Memory B cell (primary cell): Measurements from ENCODE around the gene PITPNM3.

Source experiments
- ATAC-seq: fragments of 150-1000 bp; cut with Tn5 transposase; 2 replicates; pipeline ENCODE4 v1.10.0; 2021; ENCODE audit warnings: low read depth, mild to moderate bottlenecking, moderate library complexity
- DNase-seq, 2 donors: peaks; one replicate each; pipeline ENCODE4 v3.0.0; 2022; ENCODE audit warnings: low spot score in 2 of 2
- H3K27ac Mint-ChIP-seq: one replicate; pipeline ENCODE4 v1.8.0; 2022; ENCODE audit warnings: mild to moderate bottlenecking, moderate library complexity, mixed read lengths
- H3K27me3 Mint-ChIP-seq: one replicate; pipeline ENCODE4 v1.8.0; 2022; ENCODE audit warnings: mixed read lengths
- H3K36me3 Mint-ChIP-seq: one replicate; pipeline ENCODE4 v1.8.0; 2022; ENCODE audit warnings: mild to moderate bottlenecking, mixed read lengths
- H3K4me1 Mint-ChIP-seq: one replicate; pipeline ENCODE4 v1.8.0; 2022; ENCODE audit warnings: mixed read lengths
- H3K4me3 Mint-ChIP-seq: one replicate; pipeline ENCODE4 v1.8.0; 2022; ENCODE audit warnings: mild to moderate bottlenecking, moderate library complexity, mixed read lengths
- H3K9me3 Mint-ChIP-seq: one replicate; pipeline ENCODE4 v1.8.0; 2022; ENCODE audit warnings: mixed read lengths

The PITPNM3 gene

DNA sequence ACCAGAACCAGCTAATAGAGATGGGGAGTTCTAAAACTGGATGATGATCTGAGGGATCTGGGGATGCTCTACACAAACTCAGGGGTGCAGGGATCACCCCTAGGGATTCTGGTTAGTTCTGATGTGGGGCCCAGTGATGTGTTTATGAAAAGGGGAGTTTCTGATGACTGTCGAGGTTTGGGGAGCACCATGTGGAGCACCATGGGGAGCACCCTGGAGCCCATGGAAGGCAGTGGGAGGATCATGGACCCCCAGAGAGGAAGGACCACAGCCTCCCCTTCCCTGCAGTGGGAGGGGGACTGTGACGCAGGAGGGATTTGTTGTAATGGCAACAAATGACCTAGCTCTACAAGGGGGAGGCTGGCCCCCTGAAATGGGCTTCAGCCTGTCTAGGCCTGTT lies 93.7 kb downstream of the PITPNM3 start:
- ATAC-seq (no peak), DNase-seq (no peak)
- Mint-ChIP-seq H3K27me3 (peaks cover 7% of the 10 kb centered on the region), H3K36me3 (peaks cover 1% of the 10 kb centered on the region), H3K9me3 (no peaks in the 10 kb centered on the region), H3K4me1 (no peaks in the 10 kb centered on the region), H3K27ac (no peak overlapping the region), H3K4me3 (no peak overlapping the region)

DNA sequence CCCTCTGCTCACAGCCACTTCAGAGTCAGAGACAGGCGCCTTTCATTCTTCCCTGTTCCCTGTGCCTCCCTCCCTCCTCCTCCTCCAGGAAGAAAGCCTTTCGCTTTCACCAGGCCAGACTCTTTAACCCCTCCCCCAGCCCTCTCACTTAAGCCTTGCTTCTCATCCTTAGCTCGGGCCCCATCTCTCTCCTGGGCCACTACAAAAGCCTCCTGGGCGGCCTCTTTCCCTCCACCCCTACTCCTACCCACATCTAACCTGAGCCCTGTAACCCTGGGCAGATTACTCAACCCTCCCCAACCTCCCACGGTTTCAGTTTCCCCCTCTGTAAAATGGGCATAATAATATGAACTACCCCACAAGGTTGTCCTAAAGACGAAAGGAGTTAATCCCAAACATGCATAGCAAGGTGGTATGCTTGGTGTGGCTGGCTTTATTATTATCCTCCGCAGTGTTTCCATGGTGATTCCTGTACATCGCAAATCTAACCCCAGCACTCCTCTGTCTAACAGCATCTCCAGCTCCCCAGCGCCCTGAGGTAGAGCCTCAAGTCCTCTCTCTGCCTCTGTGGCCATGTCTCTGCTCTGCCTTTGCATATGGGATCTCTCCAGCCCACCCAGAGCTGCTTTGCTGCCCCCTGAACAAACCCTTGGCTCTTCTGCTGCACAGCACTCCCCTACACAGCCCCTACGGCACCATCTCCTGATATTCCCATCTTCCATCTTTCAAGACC lies 94.4 kb downstream of the PITPNM3 start:
- Mint-ChIP-seq H3K27ac (no peak overlapping the region), H3K27me3 (peaks cover 7% of the 10 kb centered on the region)
- no peak for ATAC-seq

DNA sequence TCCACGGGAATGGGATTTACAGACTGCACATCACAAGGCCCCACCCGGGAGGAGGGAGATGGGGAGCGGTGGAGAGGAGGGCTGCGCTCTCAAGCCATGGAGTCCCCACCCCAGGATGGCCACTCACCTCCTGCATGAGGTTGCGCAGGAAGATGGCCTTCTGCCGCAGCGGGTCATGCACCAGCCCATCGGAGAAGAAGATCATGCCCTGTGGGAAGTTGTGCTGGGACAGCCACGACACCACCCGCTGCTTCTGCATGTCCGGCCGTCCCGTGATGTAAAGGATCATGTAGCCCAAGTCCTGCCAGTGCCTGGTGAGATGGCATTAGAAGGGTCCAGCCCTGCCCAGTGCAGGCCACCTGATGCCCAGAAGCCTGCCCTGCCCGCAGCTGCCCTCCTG lies 95.1 kb downstream of the PITPNM3 start:
- Mint-ChIP-seq H3K9me3 (no peaks in the 10 kb centered on the region), H3K27me3 (peaks cover 7% of the 10 kb centered on the region), H3K36me3 (no peaks in the 10 kb centered on the region), H3K27ac (no peak overlapping the region), H3K4me1 (peaks cover 9% of the 10 kb centered on the region), H3K4me3 (no peak overlapping the region)
- ATAC-seq (no peak), DNase-seq (no peak)

More for the DNA sequence above, 94.4 kb downstream of the PITPNM3 start:
- Mint-ChIP-seq H3K9me3 (no peaks in the 10 kb centered on the region), H3K4me3 (no peak overlapping the region), H3K4me1 (peaks cover 3% of the 10 kb centered on the region), H3K36me3 (peaks cover 1% of the 10 kb centered on the region)
- DNase-seq: no peak

DNA sequence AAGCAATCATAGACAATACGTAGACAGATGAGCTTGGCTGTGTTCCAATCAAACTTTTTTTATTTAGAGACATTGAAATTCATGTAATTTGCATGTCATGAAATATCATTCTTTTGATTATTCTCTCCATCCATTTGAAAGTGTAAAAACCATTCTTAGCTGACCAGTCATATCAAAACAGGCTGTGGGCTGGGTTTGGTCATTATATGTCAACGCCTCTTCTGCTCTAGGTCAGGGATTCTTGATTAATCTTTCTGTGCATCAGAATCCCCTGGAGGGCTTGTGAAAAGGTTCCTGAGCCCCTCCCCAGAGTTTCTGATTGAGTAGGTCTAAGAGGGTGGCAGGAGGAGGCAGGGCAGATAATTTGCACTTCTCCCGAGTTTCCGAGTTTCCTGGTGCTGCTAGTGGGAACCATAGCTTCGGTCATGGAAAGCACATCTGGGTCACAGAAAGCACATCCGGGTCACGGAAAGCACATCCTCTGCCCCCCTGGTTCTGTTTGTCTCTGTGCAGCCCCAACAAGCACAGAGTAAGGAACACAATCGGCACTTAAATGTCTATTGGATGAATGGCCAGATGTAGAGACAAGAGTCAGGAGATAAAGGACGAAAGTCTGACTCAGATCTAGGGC lies 95.7 kb downstream of the PITPNM3 start:
- H3K27ac Mint-ChIP-seq: no peak overlapping the region
- no peaks in the 10 kb centered on the region for H3K9me3 Mint-ChIP-seq
- no peak overlapping the region for H3K4me3 Mint-ChIP-seq
- peaks cover 9% of the 10 kb centered on the region for H3K4me1 Mint-ChIP-seq
- DNase-seq (no peak), ATAC-seq (no peak)
- H3K27me3 Mint-ChIP-seq: peaks cover 3% of the 10 kb centered on the region
- H3K36me3 Mint-ChIP-seq: no peaks in the 10 kb centered on the region

DNA sequence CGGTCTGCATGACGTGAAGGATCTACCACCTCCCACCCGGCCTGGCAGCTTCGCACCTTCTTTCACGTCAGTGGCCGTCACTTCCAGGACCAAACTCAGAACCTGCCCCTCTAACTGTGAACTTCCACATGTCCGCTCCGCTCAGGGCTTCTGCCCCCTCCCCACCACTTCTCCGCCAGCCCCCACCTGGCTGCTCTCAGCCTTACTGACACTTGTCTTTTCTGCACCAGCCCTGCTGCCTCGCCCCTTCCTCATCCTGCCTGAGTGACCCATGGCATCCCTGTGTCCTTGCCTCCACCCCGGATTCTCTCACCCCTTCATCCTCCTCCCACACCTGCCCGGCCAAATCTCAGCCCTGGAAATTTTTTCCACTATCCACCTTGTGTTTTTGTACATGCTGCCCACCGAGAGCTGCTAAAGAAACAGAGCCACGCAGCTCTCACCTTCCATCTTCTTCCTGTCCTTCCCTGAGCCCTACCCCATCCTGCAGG lies 97.8 kb downstream of the PITPNM3 start:
- Mint-ChIP-seq H3K4me3 (no peak overlapping the region), H3K27ac (no peak overlapping the region), H3K27me3 (peaks cover 1% of the 10 kb centered on the region), H3K36me3 (no peaks in the 10 kb centered on the region), H3K4me1 (peaks cover 17% of the 10 kb centered on the region), H3K9me3 (no peaks in the 10 kb centered on the region)
- ATAC-seq (no peak), DNase-seq (no peak)

DNA sequence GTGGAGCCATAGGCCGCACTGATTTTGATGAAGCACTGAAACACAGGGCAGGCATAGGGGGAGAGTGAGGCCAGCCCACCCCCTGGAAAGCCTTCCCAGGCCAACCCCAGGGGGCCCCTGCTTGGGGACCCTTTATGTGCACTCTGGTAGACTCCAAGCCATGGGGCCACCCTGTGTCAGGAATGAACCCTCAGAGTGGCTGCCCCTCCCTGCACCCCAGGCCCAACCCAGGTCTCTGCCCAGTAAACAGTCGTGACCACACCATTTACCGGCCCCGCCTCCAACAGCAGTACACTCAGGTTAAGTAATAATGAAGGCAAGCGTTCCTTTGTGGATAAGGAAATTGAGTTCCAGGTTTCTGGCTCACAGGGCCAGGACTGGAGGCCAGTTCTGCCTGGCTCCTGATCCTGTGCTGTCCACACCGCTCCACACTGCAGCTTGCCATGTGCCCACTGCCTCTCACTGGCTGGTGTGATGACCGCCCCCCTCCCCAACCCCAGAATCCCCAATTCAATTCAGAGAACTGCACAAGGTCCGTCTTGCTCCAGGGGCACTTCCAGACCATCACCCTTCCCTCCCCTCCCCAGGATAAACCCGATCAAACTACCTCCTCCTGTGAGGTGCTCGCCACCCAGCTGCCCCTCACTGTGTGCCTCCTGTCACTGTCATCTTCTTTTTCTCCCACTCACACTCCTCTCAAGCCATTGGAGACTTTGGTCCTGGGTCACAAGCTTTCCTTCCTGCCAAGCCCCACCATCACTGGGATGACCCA lies 98.5 kb downstream of the PITPNM3 start:
- H3K4me1 Mint-ChIP-seq: peaks cover 23% of the 10 kb centered on the region
- no peak overlapping the region for H3K4me3 Mint-ChIP-seq
- peaks cover 1% of the 10 kb centered on the region for H3K27me3 Mint-ChIP-seq
- no peaks in the 10 kb centered on the region for H3K9me3 Mint-ChIP-seq
- no peak for ATAC-seq
- H3K36me3 Mint-ChIP-seq: no peaks in the 10 kb centered on the region
- no peak overlapping the region for H3K27ac Mint-ChIP-seq
- DNase-seq: no peak

DNA sequence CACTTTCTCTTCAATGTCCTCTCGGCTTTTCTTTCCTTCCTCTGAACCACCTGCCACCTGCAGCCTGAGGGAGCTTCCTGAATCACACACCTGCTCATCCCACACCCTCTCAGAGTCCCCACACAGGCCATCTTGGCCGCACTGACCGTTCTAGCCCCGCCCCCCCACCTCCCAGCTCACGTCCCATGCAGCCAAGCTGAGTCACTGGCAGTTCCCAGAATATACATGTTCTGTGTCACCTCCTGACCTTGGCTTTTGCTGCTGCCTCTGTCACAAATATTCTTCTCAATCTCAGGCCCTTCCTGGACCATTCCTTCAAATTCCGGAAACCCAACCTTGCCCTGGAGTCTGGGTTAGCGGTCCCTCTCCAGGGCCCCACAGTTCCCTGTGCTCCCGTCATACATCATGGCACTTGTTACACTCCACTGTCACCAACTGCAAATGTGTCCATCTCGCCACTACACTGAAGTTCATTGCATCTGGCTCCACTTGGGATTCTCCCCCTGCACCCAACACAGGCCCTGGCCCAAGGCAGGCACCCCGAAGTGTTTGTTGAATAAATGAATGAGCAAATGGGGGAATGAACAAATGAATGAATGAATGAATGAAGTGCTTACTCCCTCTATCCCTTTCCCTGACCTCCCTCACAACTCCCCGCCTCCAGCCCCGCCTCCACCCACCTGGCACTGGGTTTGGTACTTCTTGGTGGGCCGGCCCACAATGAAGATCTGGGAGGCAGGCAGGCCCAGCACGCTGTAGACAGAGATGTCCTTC lies 99.3 kb downstream of the PITPNM3 start:
- Mint-ChIP-seq H3K4me1 (peaks cover 29% of the 10 kb centered on the region), H3K36me3 (no peaks in the 10 kb centered on the region), H3K4me3 (no peak overlapping the region), H3K27ac (peak overlapping the region; percentile 12), H3K9me3 (no peaks in the 10 kb centered on the region), H3K27me3 (peaks cover 1% of the 10 kb centered on the region)
- no peak for DNase-seq
- no peak for ATAC-seq

DNA sequence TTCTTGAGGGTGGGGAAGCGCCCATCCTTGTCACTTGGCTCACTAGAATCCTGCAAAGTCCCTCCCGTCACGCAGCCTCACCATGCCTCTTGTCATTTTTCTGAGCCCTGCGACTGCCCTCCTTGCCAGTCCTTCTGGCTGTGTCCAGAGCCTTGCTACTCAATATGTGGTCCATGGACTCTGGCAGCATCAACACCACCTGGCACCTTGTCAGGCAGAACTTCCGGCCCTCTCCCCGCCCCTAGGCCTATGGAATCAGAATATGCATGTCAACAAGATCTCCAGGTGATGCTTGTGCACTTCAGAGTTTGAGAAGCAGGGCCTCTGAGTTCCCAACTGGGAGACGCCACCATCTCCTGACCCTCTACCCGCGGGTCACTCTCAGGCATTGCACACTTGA lies 100.0 kb downstream of the PITPNM3 start:
- Mint-ChIP-seq H3K9me3 (no peaks in the 10 kb centered on the region), H3K27me3 (peaks cover 1% of the 10 kb centered on the region), H3K27ac (peak overlapping the region; percentile 12), H3K36me3 (no peaks in the 10 kb centered on the region), H3K4me3 (no peak overlapping the region), H3K4me1 (peaks cover 33% of the 10 kb centered on the region)
- ATAC-seq: no peak
- DNase-seq: no peak

DNA sequence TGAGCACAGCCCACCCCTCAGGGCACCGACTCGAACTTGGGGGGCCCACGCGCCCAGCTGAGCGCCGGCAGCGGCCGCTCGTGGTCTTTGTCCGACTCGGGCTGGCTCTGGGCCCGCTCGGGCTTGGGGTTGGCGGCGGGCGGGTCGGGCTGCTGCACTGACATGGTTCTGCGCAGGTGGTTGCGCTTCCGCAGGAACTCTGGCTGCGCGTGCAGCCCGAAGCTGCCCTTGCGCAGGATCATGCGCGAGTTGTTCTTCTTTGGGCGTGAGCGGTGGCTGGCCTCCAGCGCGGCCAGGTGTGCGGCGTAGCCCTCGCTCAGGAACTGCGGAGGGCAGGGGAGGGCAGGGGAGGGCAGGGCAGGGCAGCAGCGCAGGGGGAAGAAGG lies 101.0 kb downstream of the PITPNM3 start:
- H3K4me1 Mint-ChIP-seq: peaks cover 35% of the 10 kb centered on the region
- no peaks in the 10 kb centered on the region for H3K9me3 Mint-ChIP-seq
- peak; percentile 53 to 54 for DNase-seq
- H3K27ac Mint-ChIP-seq: no peak overlapping the region
- peaks cover 1% of the 10 kb centered on the region for H3K27me3 Mint-ChIP-seq
- no peaks in the 10 kb centered on the region for H3K36me3 Mint-ChIP-seq
- ATAC-seq: peak; percentile 93
- H3K4me3 Mint-ChIP-seq: peak overlapping the region; percentile 59

DNA sequence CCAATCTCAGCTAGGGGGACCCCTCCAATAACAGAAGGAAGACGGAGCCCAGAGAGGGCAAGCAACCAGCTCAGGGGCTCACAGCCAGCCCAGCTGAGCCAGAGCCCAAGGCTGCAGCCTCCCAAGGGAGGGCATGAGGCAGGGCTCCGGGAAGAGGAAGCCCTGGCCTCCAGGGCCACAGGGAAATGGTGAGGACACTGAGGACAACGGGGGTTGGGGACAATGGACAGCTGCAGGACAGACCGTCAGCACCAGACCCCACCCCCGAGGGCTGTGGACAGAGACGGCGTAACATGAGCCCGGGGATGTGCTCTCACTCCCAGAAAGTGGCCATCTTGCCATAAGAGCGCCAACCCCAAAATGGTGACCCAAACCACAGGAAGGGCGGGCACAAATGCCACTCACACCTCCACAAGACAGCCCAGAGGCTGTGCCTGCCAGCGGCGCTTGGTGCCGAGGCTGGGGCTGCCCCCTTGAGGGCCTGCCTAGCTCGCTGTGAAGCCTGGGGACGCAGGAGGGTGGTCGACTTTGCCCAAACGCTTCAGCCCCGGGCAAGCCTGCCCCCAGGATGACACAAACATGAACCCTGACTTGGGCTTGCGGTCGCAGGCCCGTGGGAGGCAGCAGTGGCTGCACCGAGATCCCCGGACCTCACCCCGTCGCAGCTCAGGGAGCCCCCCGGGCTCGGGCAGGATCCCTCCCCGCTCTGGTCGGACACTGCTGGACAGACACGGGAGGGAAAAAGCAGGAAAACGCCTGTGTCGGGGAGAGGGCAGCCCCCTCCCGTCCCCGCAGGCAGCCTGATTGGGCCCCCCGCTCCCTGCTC lies 101.6 kb downstream of the PITPNM3 start:
- Mint-ChIP-seq H3K36me3 (no peaks in the 10 kb centered on the region), H3K27me3 (no peaks in the 10 kb centered on the region), H3K4me1 (peaks cover 35% of the 10 kb centered on the region), H3K27ac (peak overlapping the region; percentile 12), H3K4me3 (no peak overlapping the region), H3K9me3 (no peaks in the 10 kb centered on the region)
- ATAC-seq: no peak
- DNase-seq: peak in 1 of 2 donors; percentile 33

DNA sequence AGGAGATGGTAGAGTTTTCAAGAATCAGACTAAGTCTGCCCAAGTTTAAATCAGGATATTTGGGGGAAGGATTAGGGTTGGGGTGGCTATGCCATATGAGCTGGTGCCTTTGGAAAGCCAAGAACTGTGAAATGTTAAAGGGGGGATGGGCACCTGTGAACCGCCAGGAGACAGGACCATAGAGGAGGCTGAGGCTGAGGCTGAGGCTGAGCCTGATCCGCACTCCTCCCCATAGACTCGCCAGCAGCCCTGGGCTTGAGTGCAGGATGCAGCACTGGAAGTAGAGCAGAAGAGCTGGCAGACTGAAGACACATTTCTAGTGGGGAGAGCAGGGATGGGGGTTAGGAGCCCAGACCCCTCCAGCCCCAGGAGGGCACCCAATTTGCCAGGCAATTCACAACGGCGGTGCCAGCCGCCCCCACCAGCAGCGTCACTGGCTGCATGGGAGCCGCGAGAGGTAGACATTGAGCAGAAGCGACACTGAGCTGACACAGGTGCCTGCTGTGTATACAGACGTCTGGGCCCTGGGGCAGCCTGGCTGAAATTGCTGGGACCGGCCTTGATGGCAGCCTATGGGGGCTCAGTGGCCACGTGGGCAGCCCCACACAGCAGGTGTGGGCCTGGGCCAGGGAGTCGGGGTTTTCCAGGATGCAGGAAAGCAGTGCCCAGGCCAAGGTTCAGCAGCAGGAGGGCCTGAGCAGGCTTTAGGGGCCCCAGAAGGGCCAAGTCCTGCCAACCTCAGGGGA lies 102.9 kb downstream of the PITPNM3 start:
- H3K27ac Mint-ChIP-seq: peak overlapping the region; percentile 2
- no peak overlapping the region for H3K4me3 Mint-ChIP-seq
- ATAC-seq (no peak), DNase-seq (no peak)
- peaks cover 35% of the 10 kb centered on the region for H3K4me1 Mint-ChIP-seq
- no peaks in the 10 kb centered on the region for H3K36me3 Mint-ChIP-seq
- no peaks in the 10 kb centered on the region for H3K9me3 Mint-ChIP-seq
- no peaks in the 10 kb centered on the region for H3K27me3 Mint-ChIP-seq

DNA sequence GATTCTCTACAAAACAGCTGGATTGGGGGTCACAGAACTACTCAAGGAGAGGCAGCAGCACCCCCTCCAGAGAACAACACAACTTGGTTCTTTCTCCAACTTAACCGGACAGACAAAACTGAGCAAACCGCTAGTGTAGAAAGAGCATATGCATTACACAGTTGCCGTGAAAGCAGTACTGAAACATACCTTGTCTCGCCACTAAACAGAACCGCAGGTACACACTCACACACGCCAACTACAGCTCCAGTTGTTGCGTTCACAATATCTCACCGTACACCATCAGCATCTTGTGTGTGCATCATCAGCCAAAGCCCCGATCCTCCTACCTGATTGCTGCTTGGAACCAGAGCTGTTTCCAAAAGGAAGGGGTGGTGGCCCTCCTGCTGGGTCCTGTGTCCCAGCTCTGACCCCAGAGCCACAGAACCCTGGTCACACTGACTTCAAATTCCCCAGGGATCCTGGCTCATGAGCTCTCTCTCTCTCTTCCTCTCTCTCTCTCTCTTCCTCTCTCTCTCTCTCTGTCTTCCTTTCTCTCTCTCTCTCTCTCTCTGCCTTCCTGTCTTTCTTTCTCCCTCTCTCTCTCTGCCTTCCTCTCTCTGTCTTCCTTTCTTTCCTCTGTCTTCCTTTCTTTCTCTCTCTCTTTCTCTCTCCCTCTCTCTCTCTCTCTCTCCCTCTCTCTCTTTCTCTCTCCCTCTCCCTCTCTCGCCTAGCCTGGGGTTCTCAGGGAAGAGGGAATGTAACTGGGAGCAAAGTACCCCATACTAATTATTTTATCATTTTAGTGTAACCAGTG lies 103.7 kb downstream of the PITPNM3 start:
- no peak overlapping the region for H3K4me3 Mint-ChIP-seq
- no peaks in the 10 kb centered on the region for H3K27me3 Mint-ChIP-seq
- DNase-seq (no peak), ATAC-seq (no peak)
- no peaks in the 10 kb centered on the region for H3K9me3 Mint-ChIP-seq
- H3K4me1 Mint-ChIP-seq: peaks cover 35% of the 10 kb centered on the region
- no peaks in the 10 kb centered on the region for H3K36me3 Mint-ChIP-seq
- H3K27ac Mint-ChIP-seq: peak overlapping the region; percentile 2
